ENCODE measurements around the gene MRFAP1L1.

Gene MRFAP1L1

GRCh38 chr4:6715704-6716017, 6.0 kb upstream of the MRFAP1L1 start:
- no peak for DNase-seq

GRCh38 chr4:6714954-6715353, 5.3 kb upstream of the MRFAP1L1 start:
- DNase-seq: no peak

- no peak for DNase-seq
Measured at GRCh38 chr4:6710996-6711395, 1.3 kb upstream of the MRFAP1L1 start.

- DNase-seq: no peak
Measured at GRCh38 chr4:6710282-6710681, 617 bp upstream of the MRFAP1L1 start.

GRCh38 chr4:6706173-6706572, 3.5 kb downstream of the MRFAP1L1 start:
- no peak for DNase-seq

- no peak for DNase-seq
Measured at GRCh38 chr4:6705646-6706045, 4.0 kb downstream of the MRFAP1L1 start.

- no peak for DNase-seq
Measured at GRCh38 chr4:6703786-6704185, 5.9 kb downstream of the MRFAP1L1 start.

- DNase-seq: no peak
Measured at GRCh38 chr4:6702761-6703160, 6.9 kb downstream of the MRFAP1L1 start.

GRCh38 chr4:6701371-6701770, 8.3 kb downstream of the MRFAP1L1 start:
- DNase-seq: no peak

GRCh38 chr4:6699903-6700302, 9.8 kb downstream of the MRFAP1L1 start:
- DNase-seq: no peak

GRCh38 chr4:6699388-6699787, 10.3 kb downstream of the MRFAP1L1 start:
- no peak for DNase-seq

GRCh38 chr4:6697131-6697530, 12.5 kb downstream of the MRFAP1L1 start:
- DNase-seq: no peak

- DNase-seq: no peak
Measured at GRCh38 chr4:6696611-6697010, 13.1 kb downstream of the MRFAP1L1 start.

GRCh38 chr4:6695660-6696610, 13.7 kb downstream of the MRFAP1L1 start:
- no peak for DNase-seq

- DNase-seq: no peak
Measured at GRCh38 chr4:6694177-6694901, 15.3 kb downstream of the MRFAP1L1 start.

GRCh38 chr4:6693231-6694176, 16.2 kb downstream of the MRFAP1L1 start, which contains the start of gene S100P:
TSS of gene S100P (plus strand) at chr4:6693878. CDS start at chr4:6693933, 55 bp downstream.
- DNase-seq: no peak

- DNase-seq: no peak
Measured at GRCh38 chr4:6692806-6693205, 16.9 kb downstream of the MRFAP1L1 start.

- DNase-seq: no peak
Measured at GRCh38 chr4:6692379-6692778, 17.3 kb downstream of the MRFAP1L1 start.

- DNase-seq: no peak
Measured at GRCh38 chr4:6689506-6689960, 20.1 kb downstream of the MRFAP1L1 start.

- DNase-seq: peak in 1 of 2 experiments; percentile 28
Measured at GRCh38 chr4:6688879-6689505, 20.7 kb downstream of the MRFAP1L1 start.

GRCh38 chr4:6687947-6688878, 21.5 kb downstream of the MRFAP1L1 start:
- DNase-seq: peak in 1 of 2 experiments; percentile 60
